Activated CD8-positive, alpha-beta T cell treated with anti-CD3 and anti-CD28 coated beads, Interleukin-2, amount 10 ng/mL, durations not matched to agents 7 days and 5 days (primary cell): ENCODE results near the gene FYN. TPM values are rescaled to one million over a fixed set of nuclear protein-coding genes. Genes with fewer than 3 reads are reported as not detected.
A peak's percentile ranks its signal among the peaks of the same experiment; 100 is the strongest.
"Not testable (repeated sequence)": the region's sequence is repeated elsewhere in the genome, so short reads cannot be mapped to it uniquely, and the experiment has no call there.

Experiments used
- ATAC-seq: fragments of 150-1000 bp; cut with Tn5 transposase; one replicate; pipeline ENCODE4 v1.10.0; 2021; ENCODE audit warnings: moderate library complexity
- CTCF ChIA-PET: fragments of 350-600 bp; sonication (Branson Sonifier 250); formaldehyde crosslinking; loops from one replicate; lab custom pipeline; 2021; ENCODE audit warnings: antibody characterized with exemption; lab: Charles Lee
- POLR2A ChIA-PET: fragments of 350-600 bp; sonication (Branson Sonifier 250); formaldehyde crosslinking; loops from one replicate; lab custom pipeline; 2021; ENCODE audit warnings: antibody characterized with exemption; lab: Charles Lee
- DNase-seq: peaks from one replicate; pipeline ENCODE4 v3.0.0-alpha.2; 2020
- H3K27ac Mint-ChIP-seq: one replicate; pipeline ENCODE4 v1.8.0; 2021; ENCODE audit warnings: mild to moderate bottlenecking, mixed read lengths
- H3K27me3 Mint-ChIP-seq: one replicate; pipeline ENCODE4 v1.8.0; 2021; ENCODE audit warnings: low read depth, mixed read lengths
- H3K36me3 Mint-ChIP-seq: one replicate; pipeline ENCODE4 v1.8.0; 2021; ENCODE audit warnings: low read depth, mixed read lengths
- H3K4me1 Mint-ChIP-seq: one replicate; pipeline ENCODE4 v1.8.0; 2021; ENCODE audit warnings: low read depth, mixed read lengths
- H3K4me3 Mint-ChIP-seq: one replicate; pipeline ENCODE4 v1.8.0; 2021; ENCODE audit warnings: mild to moderate bottlenecking, mixed read lengths
- H3K9me3 Mint-ChIP-seq: one replicate; pipeline ENCODE4 v1.8.0; 2022; ENCODE audit warnings: mixed read lengths; ENCODE audit not compliant: insufficient read depth
- total RNA-seq, 2 experiments: library from RNA; stranded (reverse); gene quantifications; one replicate each; pipeline ENCODE4 v1.2.3, GENCODE V29; 2021

Gene FYN
- total RNA-seq, 2 experiments from 2014 or later = 148 to 154 TPM

DNA sequence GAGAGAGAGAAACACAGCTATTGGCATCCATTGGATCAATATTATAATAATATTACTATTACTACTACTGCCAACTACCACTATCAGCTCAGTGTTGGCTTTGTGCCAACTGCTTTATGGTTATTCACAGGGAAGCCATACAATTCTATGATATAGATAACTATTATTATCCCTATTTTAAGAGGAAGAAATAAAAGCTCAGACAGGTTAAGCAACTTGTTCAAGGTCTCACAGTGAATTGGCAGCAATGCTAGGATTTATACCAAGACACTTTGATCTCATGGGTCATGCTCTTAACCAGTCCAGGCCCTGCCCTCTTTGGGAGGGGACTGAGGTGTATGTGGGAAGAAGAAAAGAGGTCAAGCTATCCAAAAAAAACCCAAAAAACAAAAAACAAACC lies 185.6 kb downstream of the FYN start:
- Mint-ChIP-seq H3K27me3 (no peaks in the 10 kb centered on the region), H3K9me3 (no peaks in the 10 kb centered on the region), H3K36me3 (peaks cover 66% of the 10 kb centered on the region), H3K4me3 (no peak overlapping the region), H3K27ac (no peak overlapping the region), H3K4me1 (peaks cover 27% of the 10 kb centered on the region)
- ATAC-seq = no peak
- no peak for DNase-seq
- ChIA-PET POLR2A (no interaction called here), CTCF (interaction anchor here (0.6 to 0.9 kb wide), 2 partner anchors 356 to 391 kb away, joined by 3 read pairs; no protein-coding TSS in a partner anchor)

DNA sequence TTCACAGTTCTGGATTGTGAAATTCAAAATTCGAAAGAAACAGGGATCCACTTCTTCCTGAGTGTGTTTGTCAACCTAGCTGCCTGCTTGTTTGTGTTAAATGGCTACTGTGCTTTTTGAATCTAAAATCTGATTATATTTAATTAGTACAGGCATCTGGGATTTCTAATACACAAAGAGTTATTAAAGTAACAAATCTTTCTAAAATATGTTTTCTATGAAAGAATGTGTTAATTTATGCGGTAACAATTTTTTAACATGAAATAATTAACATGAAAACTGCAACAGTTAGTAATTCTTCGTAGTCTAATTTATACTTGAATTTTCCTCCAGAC lies 186.4 kb downstream of the FYN start:
- Mint-ChIP-seq H3K9me3 (no peaks in the 10 kb centered on the region), H3K27ac (no peak overlapping the region), H3K4me1 (peaks cover 24% of the 10 kb centered on the region), H3K36me3 (peaks cover 68% of the 10 kb centered on the region), H3K27me3 (no peaks in the 10 kb centered on the region), H3K4me3 (no peak overlapping the region)
- DNase-seq (no peak), ATAC-seq (no peak)
- CTCF ChIA-PET = interaction anchor here (0.9 to 1.4 kb wide), 2 partner anchors 355 to 356 kb away, joined by 3 read pairs; no protein-coding TSS in a partner anchor
- POLR2A ChIA-PET = no interaction called here

DNA sequence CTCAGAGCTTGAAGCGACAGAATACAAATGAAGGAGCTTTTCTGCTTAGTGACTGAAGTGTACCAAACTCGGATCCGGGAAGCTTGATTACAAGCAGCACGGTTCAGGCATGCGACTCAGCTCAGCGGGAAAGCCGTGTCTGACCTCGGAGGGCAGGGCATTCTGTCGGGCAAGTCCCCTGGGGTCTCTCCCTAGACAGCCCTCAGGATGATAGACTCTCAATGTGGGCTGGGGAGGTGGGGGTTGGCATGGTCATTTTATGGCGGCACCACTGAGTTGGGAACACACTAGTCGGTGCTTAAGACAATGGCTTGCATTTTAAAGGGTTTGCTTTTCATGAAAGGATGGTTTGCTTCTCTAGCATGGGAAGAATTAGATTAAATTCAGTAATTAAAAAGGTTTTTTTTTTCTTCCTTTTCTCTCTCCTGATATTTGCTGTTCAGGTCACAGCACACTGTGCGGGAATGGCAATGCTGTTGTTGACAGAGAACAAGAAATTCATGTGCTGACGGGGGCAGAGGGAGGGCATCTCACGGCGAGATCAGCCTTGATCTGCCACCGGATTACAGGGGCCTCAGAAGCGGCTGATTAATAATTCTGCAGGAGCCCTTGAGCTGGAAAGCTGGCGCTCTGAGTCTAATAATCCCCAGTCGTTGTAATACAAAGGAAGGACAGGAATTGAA lies 186.9 kb downstream of the FYN start:
- ATAC-seq (no peak), DNase-seq (no peak)
- peaks cover 66% of the 10 kb centered on the region for H3K36me3 Mint-ChIP-seq
- H3K4me3 Mint-ChIP-seq = no peak overlapping the region
- H3K27me3 Mint-ChIP-seq = no peaks in the 10 kb centered on the region
- peaks cover 21% of the 10 kb centered on the region for H3K4me1 Mint-ChIP-seq
- H3K27ac Mint-ChIP-seq = no peak overlapping the region
- POLR2A ChIA-PET = no interaction called here
- no peaks in the 10 kb centered on the region for H3K9me3 Mint-ChIP-seq
- CTCF ChIA-PET = interaction anchor here (1.4 kb wide), 1 partner anchor 356 kb away, joined by 3 read pairs; no protein-coding TSS in a partner anchor

DNA sequence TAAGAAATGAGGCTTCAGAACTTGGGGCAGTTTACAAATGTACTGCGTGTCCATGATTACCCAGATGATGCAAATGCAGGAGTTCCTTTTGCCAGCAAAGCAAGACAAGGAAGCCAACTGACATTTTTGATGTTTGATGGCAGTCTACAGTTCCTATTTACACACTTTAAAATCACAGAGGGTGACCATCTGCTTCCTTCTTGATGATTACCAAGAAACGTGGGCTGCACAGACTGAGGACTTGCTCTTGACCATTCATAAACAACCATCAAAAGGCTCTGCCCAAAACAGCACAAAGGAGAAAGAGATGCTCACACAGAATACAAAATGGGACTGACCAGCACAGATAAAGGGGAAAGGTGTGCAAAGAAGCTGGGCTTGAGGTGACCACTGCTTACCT lies 187.7 kb downstream of the FYN start:
- Mint-ChIP-seq H3K4me1 (peaks cover 21% of the 10 kb centered on the region), H3K9me3 (no peaks in the 10 kb centered on the region), H3K27ac (no peak overlapping the region), H3K4me3 (no peak overlapping the region), H3K36me3 (peaks cover 59% of the 10 kb centered on the region), H3K27me3 (no peaks in the 10 kb centered on the region)
- ChIA-PET POLR2A (no interaction called here), CTCF (interaction anchor here (0.8 kb wide), 1 partner anchor 25 kb away, joined by 3 read pairs; no protein-coding TSS in a partner anchor)
- DNase-seq (no peak), ATAC-seq (no peak)

DNA sequence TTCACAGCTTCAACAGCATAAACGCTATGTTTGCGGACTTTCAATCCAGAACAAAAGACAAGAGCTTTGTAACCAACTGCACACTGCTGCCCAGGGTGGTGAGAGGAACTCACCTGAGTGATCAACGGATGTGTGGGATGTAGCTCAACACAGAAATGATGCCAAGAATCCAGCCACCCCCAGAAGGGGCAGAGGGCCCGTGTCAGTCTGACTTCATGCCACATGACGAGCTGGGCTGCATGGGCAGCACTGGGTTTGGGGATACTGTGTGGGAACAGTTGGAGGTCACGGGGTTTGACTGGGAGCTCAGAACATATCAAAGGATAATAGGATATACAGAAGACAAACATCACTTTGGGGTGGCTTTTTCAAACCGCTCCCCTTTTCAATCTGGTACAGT lies 188.2 kb downstream of the FYN start:
- Mint-ChIP-seq H3K9me3 (no peaks in the 10 kb centered on the region), H3K4me3 (no peak overlapping the region), H3K27me3 (no peaks in the 10 kb centered on the region), H3K4me1 (peaks cover 21% of the 10 kb centered on the region), H3K36me3 (peaks cover 60% of the 10 kb centered on the region), H3K27ac (no peak overlapping the region)
- CTCF ChIA-PET = interaction anchor here (0.8 kb wide), 1 partner anchor 25 kb away, joined by 3 read pairs; no protein-coding TSS in a partner anchor
- POLR2A ChIA-PET = no interaction called here
- ATAC-seq (no peak), DNase-seq (no peak)

DNA sequence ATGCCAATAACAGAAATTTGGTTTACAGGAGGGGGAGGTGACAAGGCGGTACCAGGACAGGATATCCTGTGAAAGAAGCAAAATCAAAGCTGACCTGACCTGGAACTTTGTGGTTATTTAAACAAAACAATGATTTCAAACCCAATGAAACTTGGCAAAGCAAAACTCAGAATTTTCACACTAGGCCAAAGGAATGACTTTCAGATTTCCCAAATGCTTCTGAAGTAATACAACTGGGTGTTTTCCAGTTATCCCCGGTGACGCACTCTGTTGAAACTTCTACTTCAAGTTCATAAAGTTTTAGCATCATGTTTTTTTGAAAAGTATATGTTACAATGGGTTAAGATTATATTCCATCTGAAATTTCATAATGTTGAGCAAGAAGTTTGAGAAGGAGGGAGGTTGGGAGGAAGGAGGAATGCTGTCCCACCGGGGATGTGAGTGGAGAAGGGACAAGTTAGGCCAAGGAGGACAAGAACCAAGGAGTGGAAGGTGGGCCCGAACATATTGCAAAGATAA lies 189.4 kb downstream of the FYN start:
- ChIA-PET CTCF (interaction anchor here (1.0 kb wide), 1 partner anchor 425 kb away, joined by 3 read pairs; a partner anchor contains a TSS), POLR2A (no interaction called here)
- DNase-seq = no peak
- H3K27ac Mint-ChIP-seq = peak overlapping the region; percentile 53
- H3K4me1 Mint-ChIP-seq = peaks cover 21% of the 10 kb centered on the region
- H3K27me3 Mint-ChIP-seq = no peaks in the 10 kb centered on the region
- H3K4me3 Mint-ChIP-seq = no peak overlapping the region
- no peaks in the 10 kb centered on the region for H3K9me3 Mint-ChIP-seq
- no peak for ATAC-seq
- H3K36me3 Mint-ChIP-seq = peaks cover 55% of the 10 kb centered on the region

DNA sequence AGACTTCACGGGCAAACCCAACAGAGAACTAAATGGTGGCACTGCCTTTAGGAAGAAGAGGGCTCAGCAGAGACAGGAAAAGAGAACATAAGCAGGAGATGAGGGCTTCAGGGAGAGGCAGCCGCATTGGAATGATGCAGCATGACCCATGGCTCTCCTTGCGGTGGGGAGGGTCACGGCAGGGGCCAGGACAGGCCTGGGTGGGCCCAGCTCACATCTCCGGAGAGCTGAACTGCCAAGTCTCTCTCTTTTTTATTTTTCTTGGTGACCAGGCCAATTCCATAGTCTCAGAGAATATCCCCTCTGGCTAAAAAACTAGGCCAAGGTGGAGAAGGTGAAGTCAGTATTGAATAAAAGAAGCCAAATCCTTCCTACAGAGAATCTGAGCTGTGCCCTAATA lies 190.1 kb downstream of the FYN start:
- no peak for ATAC-seq
- POLR2A ChIA-PET = no interaction called here
- Mint-ChIP-seq H3K27me3 (no peaks in the 10 kb centered on the region), H3K4me1 (peaks cover 21% of the 10 kb centered on the region), H3K27ac (peak overlapping the region; percentile 14), H3K36me3 (peaks cover 57% of the 10 kb centered on the region), H3K9me3 (no peaks in the 10 kb centered on the region), H3K4me3 (no peak overlapping the region)
- no peak for DNase-seq
- CTCF ChIA-PET = interaction anchor here (1.0 to 2.0 kb wide), 3 partner anchors 16 to 424 kb away, joined by 3 to 6 read pairs (median 4); a partner anchor contains a TSS

DNA sequence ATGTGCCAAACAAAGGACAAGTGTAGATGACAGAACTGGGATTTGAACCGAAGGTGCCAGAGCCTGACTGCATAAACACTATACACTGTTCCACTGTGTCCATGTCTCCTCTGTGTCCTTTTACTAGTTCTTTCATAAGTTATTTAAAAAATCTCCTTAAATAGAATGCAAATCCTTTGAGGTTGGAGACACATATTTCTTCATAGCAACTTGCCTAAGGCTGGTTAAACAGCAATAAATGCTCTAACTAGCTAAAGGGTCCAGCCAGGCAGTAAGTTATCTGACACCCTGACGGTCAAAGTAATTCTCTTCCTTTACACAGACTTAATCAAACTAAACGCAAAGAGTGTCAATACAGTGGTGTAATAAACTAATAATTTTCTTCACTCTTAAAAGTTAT lies 191.4 kb downstream of the FYN start:
- peaks cover 50% of the 10 kb centered on the region for H3K36me3 Mint-ChIP-seq
- CTCF ChIA-PET = interaction anchor here (1.5 to 2.0 kb wide), 3 partner anchors 12 to 423 kb away, joined by 4 to 6 read pairs (median 4); a partner anchor contains a TSS

DNA sequence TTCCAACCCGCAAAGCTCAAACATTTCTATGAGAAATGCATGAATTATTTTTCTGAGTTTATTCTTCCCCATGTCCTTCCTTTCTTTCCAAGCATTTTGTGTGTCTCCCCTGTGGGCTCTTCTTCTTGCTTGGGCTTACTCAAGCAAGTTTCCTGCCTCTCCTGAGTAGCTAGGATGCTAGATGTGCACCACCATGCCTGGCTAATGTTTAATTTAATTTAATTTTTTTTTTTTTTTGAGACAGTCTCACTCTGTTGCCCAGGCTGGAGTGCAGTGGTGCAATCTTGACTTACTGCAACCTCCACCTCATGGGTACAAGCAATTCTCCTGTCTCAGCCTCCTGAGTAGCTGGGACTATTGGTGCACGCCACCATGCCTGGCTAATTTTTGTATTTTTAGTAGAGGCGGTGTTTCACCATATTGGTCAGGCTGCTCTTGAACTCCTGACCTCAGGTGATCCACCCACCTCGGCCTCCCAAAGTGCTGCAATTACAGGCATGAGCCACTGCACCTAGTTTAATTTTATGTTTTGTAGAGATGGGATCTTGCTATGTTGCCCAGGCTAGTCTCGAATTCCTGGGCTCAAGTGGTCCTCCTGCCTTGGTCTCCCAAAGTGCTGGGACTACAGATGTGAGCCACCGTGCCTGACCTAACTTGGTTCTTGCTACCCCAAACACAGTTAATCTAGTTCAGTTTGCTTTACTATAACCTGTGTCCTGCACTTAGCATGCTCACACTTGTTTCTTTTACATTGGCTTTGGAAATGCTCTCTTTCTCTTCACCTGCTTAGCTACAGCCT lies 192.2 kb downstream of the FYN start:
- Mint-ChIP-seq H3K4me1 (peaks cover 21% of the 10 kb centered on the region), H3K36me3 (peaks cover 48% of the 10 kb centered on the region)
- CTCF ChIA-PET = interaction anchor here (2.0 kb wide), 1 partner anchor 14 kb away, joined by 6 read pairs; no protein-coding TSS in a partner anchor
- H3K9me3 Mint-ChIP-seq, H3K27ac Mint-ChIP-seq, H3K4me3 Mint-ChIP-seq, H3K27me3 Mint-ChIP-seq, ATAC-seq, DNase-seq, POLR2A ChIA-PET: not testable (repeated sequence)

More for the DNA sequence above, 191.4 kb downstream of the FYN start:
- DNase-seq (no peak), ATAC-seq (no peak)
- Mint-ChIP-seq H3K9me3 (no peaks in the 10 kb centered on the region), H3K4me1 (peaks cover 21% of the 10 kb centered on the region), H3K4me3 (no peak overlapping the region), H3K27me3 (no peaks in the 10 kb centered on the region), H3K27ac (no peak overlapping the region)
- POLR2A ChIA-PET = no interaction called here

DNA sequence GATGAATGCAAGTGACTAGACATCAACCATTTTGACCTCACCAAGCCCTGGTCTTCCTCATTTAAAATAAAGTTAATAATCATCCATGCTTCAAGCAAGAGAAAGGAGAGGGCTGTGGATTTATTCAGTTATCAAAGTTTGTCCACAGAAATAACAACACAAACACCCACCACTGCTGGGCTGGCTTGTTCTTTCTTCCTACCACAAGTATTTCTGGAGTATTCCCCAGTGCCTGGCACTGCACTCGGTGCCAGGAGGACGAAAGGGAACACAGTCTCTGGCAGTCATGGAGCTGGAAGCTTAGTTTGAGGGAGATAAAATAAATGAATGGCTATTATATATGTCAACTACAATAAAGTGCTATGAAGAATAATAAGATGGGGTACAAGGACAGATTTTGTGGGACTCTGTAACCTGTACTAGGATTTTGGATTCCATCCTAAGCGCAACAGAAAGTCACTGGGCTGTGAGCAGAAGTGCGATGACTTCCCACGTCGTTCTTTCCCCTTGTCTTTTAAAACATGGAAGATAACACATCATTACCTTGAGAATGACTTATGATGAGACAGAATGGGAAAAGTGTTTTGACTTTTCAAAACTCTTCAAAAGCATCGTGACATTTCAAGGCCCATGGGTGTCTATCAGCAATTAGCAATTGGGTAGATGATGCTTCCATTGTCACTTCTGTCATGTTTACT lies 193.1 kb downstream of the FYN start:
- Mint-ChIP-seq H3K36me3 (peaks cover 45% of the 10 kb centered on the region), H3K9me3 (no peaks in the 10 kb centered on the region), H3K4me3 (no peak overlapping the region), H3K27me3 (no peaks in the 10 kb centered on the region), H3K4me1 (peaks cover 23% of the 10 kb centered on the region), H3K27ac (no peak overlapping the region)
- DNase-seq (no peak), ATAC-seq (no peak)
- CTCF ChIA-PET = no interaction called here
- POLR2A ChIA-PET = no interaction called here

DNA sequence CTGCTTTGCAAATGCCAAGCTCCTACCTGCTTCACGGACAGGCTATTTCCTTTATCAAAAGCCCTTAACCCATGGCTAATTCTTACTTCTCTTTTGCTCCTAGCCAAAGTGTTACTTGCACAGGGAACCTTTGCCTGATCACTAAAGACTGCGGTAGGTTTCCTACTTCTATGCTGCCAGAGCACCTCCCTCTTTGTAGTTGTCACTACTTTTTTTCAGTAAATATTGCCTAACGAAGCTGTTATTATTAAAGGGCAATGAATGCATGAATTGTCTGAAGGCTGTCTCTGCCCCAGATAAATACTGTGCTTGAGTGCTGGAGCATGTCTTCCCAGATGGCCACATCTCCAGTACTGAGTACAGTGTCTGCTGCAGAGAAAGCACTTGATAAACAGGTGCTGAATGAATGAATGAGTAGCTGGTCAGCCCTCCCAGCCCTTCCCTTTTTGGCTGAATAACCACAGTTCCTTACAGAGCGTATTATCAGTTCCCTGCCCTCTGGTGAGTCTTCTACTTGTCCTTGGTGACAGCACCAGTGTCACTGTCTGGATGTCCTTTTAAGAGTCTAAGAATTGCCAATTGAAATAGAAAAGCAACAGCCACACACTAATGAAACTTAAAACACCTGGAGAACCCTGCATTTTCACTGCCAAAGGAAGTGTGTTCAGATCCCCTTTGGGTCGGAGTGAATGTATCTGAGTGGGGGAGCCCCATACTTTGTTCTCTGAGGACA lies 194.0 kb downstream of the FYN start:
- H3K9me3 Mint-ChIP-seq = no peaks in the 10 kb centered on the region
- DNase-seq = no peak
- ChIA-PET CTCF (no interaction called here), POLR2A (no interaction called here)
- peaks cover 45% of the 10 kb centered on the region for H3K36me3 Mint-ChIP-seq
- no peaks in the 10 kb centered on the region for H3K27me3 Mint-ChIP-seq
- ATAC-seq = no peak
- H3K4me1 Mint-ChIP-seq = peaks cover 22% of the 10 kb centered on the region
- H3K4me3 Mint-ChIP-seq = no peak overlapping the region
- H3K27ac Mint-ChIP-seq = peak overlapping the region; percentile 49
